ENCODE data around the gene UBASH3A. TPM values are rescaled to one million over a fixed set of nuclear protein-coding genes. Genes with fewer than 3 reads are reported as not detected.

The UBASH3A gene
- total RNA-seq, 4 donors from 2014 or later: 0.41 TPM; not detected in 3

DNA sequence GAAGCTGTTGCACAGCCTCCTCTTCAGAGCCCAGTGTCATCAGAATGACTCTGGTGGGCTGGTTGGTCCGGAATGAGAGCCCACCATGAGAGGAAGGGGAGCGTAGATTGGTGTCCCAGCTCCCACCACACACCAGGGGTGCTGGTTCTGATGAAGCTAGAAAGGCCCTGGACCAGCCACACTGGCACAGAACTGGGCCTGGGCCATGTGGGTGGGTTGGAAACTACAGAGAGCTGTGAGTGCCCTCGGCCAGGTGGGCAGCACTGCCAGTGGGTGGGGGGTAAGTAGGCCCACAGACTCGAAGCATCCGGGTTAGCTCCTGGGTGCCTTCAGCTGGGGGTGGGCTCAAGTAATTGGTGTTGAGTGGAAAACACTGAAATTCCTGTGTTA, 25.8 kb upstream of the UBASH3A start:
- H3K4me1 ChIP-seq: no peaks in the 10 kb centered on the region
- intact Hi-C loops (cut with DNase I; ENCODE audit: low total_unique reads): no loop called here
- no peak for DNase-seq

DNA sequence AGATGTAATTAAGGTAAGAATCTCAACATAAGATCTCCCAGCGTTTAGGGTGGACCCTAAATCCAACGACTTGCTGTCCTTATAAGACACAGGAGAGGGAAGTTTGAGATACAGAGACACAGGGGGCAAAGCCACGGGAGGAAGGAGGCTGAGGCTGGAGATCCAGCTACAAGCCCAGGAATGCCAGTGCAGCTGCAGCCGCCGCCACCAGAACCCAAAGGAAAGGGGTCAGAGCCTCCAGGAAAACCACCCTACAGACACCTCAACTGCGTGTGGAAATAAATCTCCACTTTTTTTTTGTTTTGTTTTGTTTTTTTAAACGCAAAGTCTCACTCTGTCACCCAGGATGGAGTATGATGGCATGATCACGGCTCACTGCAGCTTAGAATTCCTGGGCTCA, 25.3 kb upstream of the UBASH3A start:
- Histone ChIP-seq H3K9me3 (no peaks in the 10 kb centered on the region), H3K36me3 (no peaks in the 10 kb centered on the region), H3K27me3 (peaks cover 0 to 14% (median 0%) of the 10 kb centered on the region in 3 donors), H3K27ac (no peak overlapping the region), H3K4me3 (no peak overlapping the region), H3K4me1 (no peaks in the 10 kb centered on the region)
- ATAC-seq: no peak
- DNase-seq: no peak
- intact Hi-C loops (cut with DNase I; ENCODE audit: low total_unique reads) (no loop called here), in situ Hi-C loops (cut with MboI; ENCODE audit: low sequenced_read_pairs in 4 of 4) (no loop called here)
- TF ChIP-seq, protein P1, sequence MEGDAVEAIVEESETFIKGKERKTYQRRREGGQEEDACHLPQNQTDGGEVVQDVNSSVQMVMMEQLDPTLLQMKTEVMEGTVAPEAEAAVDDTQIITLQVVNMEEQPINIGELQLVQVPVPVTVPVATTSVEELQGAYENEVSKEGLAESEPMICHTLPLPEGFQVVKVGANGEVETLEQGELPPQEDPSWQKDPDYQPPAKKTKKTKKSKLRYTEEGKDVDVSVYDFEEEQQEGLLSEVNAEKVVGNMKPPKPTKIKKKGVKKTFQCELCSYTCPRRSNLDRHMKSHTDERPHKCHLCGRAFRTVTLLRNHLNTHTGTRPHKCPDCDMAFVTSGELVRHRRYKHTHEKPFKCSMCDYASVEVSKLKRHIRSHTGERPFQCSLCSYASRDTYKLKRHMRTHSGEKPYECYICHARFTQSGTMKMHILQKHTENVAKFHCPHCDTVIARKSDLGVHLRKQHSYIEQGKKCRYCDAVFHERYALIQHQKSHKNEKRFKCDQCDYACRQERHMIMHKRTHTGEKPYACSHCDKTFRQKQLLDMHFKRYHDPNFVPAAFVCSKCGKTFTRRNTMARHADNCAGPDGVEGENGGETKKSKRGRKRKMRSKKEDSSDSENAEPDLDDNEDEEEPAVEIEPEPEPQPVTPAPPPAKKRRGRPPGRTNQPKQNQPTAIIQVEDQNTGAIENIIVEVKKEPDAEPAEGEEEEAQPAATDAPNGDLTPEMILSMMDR (IDR thresholded peaks at IDR 0.05 in 4 of 5, conservative IDR thresholded peaks at IDR 0.05 in 1 of 5): no peak
- TF ChIP-seq POLR2A (IDR thresholded peaks at IDR 0.05): no peak

More for the DNA sequence above, 25.8 kb upstream of the UBASH3A start:
- Histone ChIP-seq H3K36me3 (no peaks in the 10 kb centered on the region), H3K27ac (no peak overlapping the region), H3K9me3 (no peaks in the 10 kb centered on the region), H3K27me3 (peaks cover 0 to 14% (median 0%) of the 10 kb centered on the region in 3 donors), H3K4me3 (no peak overlapping the region)
- TF ChIP-seq, protein P1 (IDR thresholded peaks at IDR 0.05 in 4 of 5, conservative IDR thresholded peaks at IDR 0.05 in 1 of 5): no peak
- no peak for TF ChIP-seq POLR2A (IDR thresholded peaks at IDR 0.05)
- in situ Hi-C loops (cut with MboI; ENCODE audit: low sequenced_read_pairs in 4 of 4): no loop called here
- no peak for ATAC-seq

DNA sequence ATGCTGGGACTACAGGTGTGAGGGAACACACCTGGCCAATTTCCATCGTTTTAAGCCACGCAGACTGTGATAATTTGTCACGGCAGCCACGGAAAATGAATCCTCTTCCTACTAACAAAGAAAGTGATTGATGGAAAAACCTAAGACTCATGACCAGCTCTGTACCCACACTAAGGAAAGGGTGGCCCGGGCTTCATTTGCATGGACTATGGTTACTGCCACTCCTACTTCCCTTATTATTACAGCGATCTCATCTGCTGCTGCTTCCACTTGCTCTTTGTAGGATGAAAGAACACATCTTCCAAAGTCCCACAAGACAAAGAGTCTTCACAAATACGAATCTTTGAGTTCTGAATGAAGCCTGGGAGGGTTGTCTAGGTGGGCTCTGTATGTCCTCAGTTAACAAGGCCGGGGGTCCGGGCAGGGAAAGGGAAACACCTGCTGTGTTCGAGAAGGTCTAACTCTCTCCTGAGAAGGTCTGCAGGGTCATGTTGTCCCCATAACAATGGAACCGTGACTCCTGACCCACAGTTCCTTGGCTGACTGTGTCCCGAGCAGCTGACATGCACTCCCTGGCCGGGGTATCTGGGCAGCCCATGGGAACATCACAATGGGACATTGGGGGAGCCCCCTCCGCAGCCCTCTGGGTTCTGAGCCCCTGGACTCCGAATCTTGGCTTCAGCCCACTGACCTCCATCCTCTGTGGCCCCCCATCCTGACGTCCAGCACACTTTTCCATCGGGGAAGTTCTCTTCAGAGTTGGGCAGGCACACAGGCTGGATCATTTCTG, 24.1 kb upstream of the UBASH3A start:
- in situ Hi-C loops (cut with MboI; ENCODE audit: low sequenced_read_pairs in 4 of 4) (no loop called here), intact Hi-C loops (cut with DNase I; ENCODE audit: low total_unique reads) (no loop called here)
- ATAC-seq (no peak), DNase-seq (no peak)
- TF ChIP-seq, protein P1 (IDR thresholded peaks at IDR 0.05 in 4 of 5, conservative IDR thresholded peaks at IDR 0.05 in 1 of 5): no peak
- H3K36me3 ChIP-seq: no peaks in the 10 kb centered on the region
- H3K4me1 ChIP-seq: no peaks in the 10 kb centered on the region
- no peak overlapping the region for H3K4me3 ChIP-seq
- peaks cover 0 to 11% (median 0%) of the 10 kb centered on the region in 3 donors for H3K27me3 ChIP-seq
- no peaks in the 10 kb centered on the region for H3K9me3 ChIP-seq
- no peak overlapping the region for H3K27ac ChIP-seq

DNA sequence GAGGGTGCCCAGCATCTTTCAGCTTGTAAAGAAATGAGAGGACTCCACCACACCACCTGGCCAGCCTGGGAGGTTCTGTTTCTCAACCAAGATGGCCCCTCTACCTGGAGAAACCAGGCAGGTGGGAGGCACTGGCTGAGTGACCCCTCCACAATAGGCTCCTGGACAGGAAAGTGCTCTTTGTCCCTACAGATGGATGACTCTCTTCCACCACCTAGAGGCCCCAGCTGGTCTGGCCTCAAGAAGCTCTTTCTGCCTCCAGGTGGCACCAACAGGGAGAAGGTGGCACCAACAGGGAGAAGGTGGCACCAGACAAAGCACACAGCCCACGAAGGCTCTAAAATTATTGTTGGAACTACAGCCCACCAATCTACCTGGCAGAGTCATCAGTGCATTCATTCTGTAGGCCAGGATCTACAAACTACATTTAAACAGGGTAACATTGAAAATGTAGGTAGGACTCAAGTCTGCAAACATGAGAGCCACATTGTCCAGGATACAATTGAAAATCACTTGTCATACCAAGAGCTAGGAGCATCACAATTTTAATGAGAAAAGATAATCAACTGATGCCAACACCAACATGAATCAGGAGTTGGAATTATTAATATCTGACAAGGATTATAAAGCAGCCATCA, 22.2 kb upstream of the UBASH3A start:
- in situ Hi-C loops (cut with MboI; ENCODE audit: low sequenced_read_pairs in 4 of 4) (no loop called here), intact Hi-C loops (cut with DNase I; ENCODE audit: low total_unique reads) (no loop called here)
- Histone ChIP-seq H3K27ac (no peak overlapping the region), H3K4me3 (no peak overlapping the region), H3K4me1 (no peaks in the 10 kb centered on the region), H3K27me3 (peaks cover 0 to 3% (median 3%) of the 10 kb centered on the region in 3 donors), H3K36me3 (no peaks in the 10 kb centered on the region), H3K9me3 (no peaks in the 10 kb centered on the region)
- ATAC-seq (no peak), DNase-seq (no peak)
- TF ChIP-seq, protein P1 (IDR thresholded peaks at IDR 0.05 in 4 of 5, conservative IDR thresholded peaks at IDR 0.05 in 1 of 5): peak in 2 of 5 experiments; percentile 15 to 42
- no peak for TF ChIP-seq POLR2A (IDR thresholded peaks at IDR 0.05)

All from gastrocnemius medialis (tissue), 4 donors.